Activated CD4-positive, alpha-beta T cell treated with anti-CD3 and anti-CD28 coated beads, Interleukin-2, amount 50 U/mL, for 48 hours (primary cell): ENCODE measurements around the gene SLC5A9.
"Not testable (repeated sequence)": the region's sequence is repeated elsewhere in the genome, so short reads cannot be mapped to it uniquely, and the experiment has no call there.

ENCODE experiments used
- DNase-seq, 2 experiments: peaks; one replicate each; pipeline ENCODE4 v3.0.0-alpha.2; 2020

The SLC5A9 gene

DNA sequence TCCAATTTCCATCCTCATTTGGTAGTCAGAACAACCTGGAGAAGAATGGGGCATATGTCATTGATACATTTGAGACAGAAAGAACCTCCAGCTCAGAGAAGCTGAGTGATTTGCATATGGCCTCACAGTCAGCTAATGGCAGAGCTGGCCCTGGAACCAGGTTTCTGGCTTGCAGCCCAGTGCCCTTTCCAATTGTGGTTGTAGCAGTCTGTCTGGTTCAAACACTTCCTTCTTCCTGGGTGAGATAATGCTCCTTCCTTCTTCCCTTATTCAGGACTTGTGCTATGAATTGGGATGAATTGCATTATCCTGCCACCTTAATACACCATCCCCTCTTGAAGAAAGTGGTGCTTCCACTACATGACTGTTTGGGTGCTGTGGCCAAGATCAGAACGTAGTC lies 24.2 kb downstream of the SLC5A9 start:
- no peak for DNase-seq

DNA sequence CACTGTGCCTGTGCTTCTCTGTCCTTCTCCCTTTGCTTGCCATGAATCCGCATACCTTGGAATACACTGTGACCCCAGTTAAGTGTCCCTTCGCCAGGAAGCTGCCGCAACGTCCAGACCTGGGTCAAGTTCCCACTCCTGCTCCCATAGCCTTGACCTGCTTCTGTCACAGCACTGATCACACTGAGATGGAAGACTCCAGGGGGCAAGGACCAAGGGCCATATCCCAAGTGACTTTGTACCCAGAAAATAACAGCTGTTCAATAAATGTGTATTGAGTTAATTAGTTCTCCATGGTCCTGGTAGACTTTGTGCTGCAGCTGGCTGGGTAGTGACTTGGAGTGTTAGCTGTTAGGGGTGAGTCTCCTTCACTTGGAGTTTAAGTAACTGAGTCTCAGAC lies 25.8 kb downstream of the SLC5A9 start:
- no peak for DNase-seq

DNA sequence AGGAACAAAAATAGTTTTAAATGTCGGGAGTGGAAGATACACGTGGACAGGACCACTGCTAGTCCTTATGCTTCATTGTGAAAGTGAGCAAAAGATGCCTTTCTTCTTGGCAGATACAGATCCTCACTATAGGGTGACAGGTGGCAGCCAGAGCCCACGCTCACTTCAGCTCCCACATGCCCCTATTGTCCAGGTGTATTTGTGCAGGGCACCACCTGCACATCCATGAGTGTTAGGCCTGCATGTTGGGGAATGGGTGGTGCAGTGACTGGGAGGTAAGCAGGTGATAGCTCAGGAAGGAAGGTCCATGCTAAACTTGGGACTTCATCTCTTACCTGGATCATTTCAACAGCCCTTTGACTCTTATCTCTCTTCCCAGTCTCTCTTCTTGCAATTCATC lies 27.4 kb downstream of the SLC5A9 start:
- no peak for DNase-seq

DNA sequence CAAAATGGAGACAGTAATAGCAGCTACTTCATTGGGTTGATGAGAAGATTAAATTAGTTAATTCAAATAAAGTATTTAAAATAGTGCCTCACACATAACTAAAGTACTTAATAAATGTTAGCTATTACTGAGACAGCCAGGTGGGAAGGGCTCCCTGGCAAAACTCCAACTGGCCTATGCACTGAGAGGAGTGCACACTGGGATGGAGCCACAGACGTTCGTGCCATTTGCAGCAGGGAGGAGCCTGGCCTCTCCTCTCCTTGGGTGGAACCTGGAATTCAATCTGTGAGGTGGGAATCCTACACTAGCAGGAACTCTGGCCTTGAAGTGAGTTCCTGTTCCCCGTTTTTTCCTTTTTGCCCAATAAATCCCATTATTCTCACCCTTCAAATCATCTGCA lies 28.1 kb downstream of the SLC5A9 start:
- DNase-seq, result no peak

DNA sequence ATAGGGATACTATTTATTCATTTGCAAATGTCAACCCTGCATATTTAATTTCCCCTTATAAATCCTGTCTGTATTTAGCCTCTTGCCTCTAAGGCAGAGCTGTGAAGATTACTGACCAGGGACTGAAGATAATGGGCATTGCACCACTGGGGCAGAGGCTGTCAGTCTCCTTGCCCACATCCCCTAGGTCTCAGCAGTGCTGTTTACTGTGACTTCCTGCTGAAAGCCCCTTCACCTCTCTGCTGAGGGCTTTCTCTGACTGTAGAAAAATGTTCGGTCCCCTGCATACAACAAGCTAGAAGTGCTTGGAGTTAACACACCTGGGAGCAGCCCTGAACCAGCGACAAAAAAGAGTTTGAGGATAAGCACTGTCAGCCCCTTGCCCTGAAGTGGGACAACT lies 28.8 kb downstream of the SLC5A9 start:
- no peak for DNase-seq

DNA sequence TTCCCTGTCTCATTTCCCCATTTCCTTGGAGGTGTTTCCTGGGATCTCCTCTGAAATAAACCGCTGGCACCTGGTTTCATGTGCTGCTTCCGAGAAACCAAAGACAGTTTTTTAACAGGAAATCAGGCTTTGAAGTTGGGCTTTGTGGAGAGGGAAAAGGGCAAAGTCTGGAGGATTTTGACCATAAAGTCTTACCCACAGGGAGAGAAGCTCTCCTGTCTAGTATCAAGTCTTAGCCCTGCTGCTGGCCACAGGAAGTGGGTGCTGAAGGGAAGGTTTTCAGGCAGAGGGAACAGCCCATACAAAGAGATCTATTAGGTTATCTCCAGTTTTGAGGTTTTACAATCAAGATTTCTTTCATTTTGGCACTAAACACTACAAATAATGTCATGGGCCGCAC lies 29.3 kb downstream of the SLC5A9 start:
- no peak for DNase-seq

DNA sequence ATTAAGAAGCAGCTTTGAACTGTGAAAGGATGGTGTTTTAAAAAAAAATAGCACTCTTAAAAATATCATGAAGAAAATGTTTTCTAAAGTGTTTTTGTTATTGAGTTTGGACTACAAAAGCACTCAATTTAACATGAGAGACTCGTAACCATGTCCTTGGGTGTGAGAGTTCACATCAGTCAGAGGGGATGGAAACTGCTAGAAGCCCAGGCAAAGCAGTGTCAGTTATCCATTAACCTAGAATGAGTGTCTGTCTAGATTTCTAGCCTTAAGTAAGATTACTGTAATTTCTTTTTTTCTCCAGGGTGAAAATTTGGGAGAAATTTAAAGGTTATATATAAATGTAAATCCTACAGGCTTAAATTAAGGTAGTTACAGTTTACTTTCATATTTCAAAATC lies 31.7 kb downstream of the SLC5A9 start:
- no peak for DNase-seq

DNA sequence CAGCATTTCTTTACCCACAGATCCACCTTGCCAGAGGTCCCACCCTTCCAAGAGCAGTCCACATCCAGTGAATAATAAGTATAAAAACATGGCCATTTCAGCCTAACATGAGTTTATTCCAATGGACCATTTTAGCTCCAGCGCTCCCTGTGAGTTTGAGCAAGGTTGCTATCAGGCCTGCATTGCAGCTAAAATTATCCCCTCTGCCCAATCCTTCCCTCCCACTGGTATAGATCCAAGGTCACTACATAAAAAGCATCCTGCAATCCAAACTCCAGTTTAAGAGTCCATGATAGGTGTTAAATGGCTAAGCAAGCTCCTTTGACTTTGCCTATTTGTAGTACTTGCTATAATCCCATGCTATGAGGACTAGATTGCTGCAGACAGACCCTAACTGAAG lies 35.6 kb downstream of the SLC5A9 start:
- DNase-seq, result no peak

DNA sequence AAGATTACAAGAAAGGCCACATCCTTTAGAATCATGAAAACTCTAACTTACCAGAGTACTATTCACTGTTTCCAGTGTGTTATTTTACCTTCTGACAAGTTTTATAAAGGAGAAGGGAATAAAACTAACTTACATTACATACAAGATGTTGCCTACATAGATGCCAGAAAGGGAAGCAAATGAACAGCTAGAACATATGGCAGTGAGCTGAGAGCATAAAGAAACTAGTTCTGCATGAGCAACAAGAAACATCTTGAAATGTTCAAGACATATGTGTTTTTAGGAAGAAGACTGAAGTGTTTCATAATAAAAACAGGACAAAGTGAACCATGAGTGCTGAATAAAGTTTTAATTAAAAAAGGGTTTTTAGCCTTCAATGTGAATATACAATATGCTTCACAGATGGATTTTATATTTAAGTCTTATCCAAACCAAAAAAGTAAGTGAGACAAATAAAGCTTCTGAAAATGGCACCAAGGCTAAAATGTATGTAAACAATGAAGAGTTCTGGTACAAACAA lies 39.4 kb downstream of the SLC5A9 start:
- DNase-seq, result no peak

DNA sequence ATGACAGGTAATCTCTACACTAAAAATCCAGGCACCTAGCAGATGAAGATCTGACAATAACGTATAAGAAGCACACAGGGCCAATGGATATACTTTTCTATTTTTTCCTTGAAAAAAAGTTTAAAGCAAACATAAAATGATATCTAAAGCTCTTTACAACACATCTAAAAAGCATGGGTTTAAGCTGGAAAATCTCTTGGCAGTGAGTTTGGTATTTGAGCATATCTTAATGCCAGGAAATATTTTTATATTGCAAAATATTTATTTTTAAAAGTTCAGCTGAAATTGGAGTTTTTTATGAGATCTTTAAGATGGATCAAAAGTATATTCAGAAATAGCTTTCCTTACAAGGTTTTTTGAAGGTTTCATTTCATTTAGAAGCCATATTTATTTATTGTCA lies 40.5 kb downstream of the SLC5A9 start:
- no peak for DNase-seq

DNA sequence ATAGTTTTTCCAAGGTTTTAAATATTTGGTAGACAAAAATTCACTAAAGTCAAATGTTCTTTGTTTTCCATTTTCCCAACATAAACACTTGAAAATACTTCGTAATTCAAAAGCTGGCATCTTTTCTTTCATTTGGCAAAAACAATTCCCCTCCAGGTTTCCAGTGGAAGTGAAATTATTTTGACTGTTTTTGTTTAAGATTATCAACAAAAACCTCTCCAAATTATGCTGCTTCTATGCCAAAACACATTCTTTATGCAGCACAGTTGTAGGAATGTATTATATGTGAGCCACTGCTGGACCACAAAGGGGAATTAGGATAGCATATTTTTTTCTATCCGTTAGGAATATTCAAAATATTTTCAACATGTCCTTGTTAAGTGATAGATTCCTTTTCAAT lies 44.1 kb downstream of the SLC5A9 start:
- no peak for DNase-seq

DNA sequence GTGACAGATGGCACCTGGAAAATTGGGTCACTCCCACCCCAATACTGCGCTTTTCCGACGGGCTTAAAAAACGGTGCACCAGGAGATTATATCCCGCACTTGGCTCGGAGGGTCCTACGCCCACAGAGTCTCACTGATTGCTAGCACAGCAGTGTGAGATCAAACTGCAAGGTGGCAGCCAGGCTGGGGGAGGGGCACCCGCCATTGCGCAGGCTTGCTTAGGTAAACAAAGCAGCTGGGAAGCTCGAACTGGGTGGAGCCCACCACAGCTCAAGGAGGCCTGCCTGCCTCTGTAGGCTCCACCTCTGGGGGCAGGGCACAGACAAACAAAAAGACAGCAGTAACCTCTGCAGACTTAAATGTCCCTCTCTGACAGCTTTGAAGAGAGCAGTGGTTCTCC lies 54.9 kb downstream of the SLC5A9 start:
- not testable (repeated sequence) for DNase-seq

DNA sequence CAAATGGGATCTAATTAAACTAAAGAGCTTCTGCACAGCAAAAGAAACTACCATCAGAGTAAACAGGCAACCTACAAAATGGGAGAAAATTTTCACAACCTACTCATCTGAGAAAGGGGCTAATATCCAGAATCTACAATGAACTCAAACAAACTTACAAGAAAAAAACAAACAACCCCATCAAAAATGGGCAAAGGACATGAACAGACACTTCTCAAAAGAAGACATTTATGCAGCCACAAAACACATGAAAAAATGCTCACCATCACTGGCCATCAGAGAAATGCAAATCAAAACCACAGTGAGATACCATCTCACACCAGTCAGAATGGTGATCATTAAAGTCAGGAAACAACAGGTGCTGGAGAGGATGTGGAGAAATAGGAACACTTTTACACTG lies 59.8 kb downstream of the SLC5A9 start:
- not testable (repeated sequence) for DNase-seq

DNA sequence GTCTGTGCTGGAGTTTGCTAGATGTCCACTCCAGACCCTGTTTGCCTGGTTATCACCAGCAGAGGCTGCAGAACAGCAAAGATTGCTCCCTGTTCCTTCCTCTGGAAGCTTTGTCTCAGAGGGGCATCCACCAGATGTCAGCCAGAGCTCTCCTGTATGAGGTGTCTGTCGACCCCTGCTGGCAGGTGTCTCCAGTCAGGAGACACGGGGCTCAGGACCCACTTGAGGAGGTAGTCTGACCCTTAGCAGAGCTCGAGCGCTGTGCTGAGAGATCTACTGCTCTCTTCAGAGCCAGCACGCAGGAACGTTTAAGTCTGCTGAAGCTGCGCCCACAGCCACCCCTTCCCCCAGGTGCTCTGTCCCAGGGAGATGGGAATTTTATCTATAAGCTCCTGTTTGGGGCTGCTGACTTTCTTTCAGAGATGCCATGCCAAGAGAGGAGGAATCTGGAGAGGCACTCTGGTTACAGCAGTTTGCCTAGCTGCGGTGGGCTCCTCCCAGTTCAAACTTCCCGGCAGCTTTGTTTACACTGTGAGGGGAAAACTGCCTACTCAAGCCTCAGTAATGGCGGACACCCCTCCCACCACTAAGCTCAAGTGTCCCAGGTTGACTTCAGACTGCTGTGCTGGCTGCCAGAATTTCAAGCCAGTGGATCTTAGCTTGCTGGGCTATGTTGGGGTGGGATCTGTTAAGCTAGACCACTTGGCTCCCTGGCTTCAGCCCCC lies 62.3 kb downstream of the SLC5A9 start:
- not testable (repeated sequence) for DNase-seq

DNA sequence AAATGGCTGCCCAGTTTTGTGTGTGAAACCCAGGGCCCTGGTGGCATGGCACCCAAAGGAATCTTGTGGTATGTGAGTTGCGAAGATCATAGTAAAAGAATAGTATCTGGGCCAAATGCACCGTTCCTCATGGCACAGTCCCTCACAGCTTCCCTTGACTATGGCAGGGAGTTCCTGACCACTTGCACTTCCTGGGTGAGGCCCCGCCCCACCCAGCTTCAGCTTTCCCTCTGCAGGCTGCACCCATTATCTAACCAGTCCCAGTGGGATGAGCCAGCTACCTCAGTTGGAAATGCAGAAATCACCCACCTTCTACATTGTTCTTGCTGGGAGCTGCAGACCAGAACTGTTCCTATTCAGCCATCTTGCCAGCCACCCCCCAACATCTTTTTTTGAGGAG lies 63.0 kb downstream of the SLC5A9 start:
- DNase-seq, result no peak

DNA sequence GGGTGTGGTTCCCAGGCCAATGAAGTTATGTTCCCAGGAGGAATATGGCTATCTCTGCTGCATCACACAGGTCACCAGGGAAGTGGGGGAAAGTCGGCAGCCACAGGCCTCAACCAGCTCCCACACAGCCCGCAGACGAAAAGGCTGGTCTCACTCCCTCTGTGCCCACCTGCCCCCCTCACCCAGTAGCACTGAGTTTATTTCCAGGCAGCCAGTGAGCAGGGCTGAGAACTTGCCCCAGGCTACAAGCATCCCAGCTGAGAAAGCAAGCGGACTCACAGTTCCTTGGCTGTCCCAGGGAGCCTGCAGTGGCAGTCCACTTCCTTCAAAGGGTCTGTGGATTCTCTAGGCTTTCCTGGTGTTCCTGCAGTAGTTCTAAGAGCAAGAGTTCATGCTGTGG lies 68.9 kb downstream of the SLC5A9 start:
- DNase-seq, result no peak

DNA sequence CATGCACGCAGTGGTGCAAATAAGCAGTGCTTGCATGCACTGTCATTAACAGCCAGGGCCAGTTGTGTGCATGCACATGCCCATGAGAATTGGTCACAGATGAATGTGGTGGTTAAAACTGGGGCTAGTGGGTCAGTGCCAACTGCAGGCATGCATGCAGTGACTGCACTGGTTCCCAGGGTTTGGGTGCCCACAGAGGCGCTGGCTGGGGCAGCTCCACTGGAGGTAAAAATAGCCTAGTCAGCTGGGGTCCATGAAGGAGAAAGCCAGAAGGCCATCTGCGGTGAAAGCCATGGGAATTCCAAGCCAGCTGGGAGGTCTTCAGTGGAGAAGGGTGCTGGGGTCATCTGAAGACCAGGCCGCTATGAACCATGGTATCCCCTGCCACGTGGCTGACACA lies 70.2 kb downstream of the SLC5A9 start:
- DNase-seq, result no peak

DNA sequence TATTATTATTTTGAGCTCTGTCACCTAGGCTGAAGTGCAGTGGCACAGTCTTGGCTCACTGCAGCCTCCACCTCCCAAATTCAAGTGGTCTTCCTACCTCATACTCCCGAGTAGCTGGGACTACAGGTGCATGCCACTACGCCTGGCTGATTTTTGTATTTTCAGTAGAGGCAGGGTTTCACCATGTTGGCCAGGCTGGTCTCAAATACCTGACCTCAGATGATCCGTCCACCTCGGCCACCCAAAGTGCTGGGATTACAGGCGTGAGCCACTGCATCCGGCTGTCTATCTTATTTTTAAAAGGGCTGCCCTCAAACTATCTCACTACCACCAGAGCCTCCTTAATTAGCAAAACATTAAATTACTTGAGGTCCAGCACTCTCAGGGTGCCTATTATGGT lies 71.6 kb downstream of the SLC5A9 start:
- DNase-seq, result not testable (repeated sequence)

DNA sequence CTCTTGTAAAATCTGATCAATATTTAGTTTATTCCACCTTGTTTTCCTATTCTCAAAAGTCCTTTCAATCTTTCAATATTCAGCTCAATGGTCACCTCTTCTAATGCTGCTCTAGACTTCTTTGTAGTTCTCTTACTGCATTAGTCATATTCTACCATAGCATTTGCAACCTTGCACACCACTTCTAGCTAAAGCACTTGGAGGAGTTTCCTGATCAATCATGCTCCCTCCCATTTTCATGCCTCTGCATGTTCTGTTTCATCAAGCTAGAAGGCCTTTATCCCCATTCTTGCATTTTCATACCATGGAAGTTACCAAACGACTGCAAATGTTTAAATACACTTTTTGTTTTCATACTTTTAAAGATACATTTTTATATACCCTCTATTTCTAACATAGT lies 72.1 kb downstream of the SLC5A9 start:
- DNase-seq, result no peak
